B cell (primary cell): ENCODE data around the gene SATL1. TPM values are rescaled to one million over a fixed set of nuclear protein-coding genes. Genes with fewer than 3 reads are reported as not detected.

Experiments
- ATAC-seq: fragments of 200-7000 bp; cut with Tn5 transposase; one replicate; pipeline ENCODE4 v1.10.0; 2021; ENCODE audit warnings: low read depth, mild to moderate bottlenecking, moderate number of reproducible peaks, moderate library complexity
- CTCF ChIA-PET: fragments of 350-600 bp; sonication (Branson Sonifier 250); formaldehyde crosslinking; loops from one replicate; lab custom pipeline; 2021; ENCODE audit warnings: antibody characterized with exemption, inconsistent platforms; lab: Charles Lee
- POLR2A ChIA-PET: fragments of 350-600 bp; sonication (Branson Sonifier 250); formaldehyde crosslinking; loops from one replicate; lab custom pipeline; 2021; ENCODE audit warnings: antibody characterized with exemption; lab: Charles Lee
- DNase-seq: peaks from one replicate; pipeline ENCODE4 v3.0.0; 2013
- H2AFZ ChIP-seq: 2 replicates; pipeline ENCODE4 v1.6.1; 2012; ENCODE audit warnings: mild to moderate bottlenecking, low read depth, low read length; ENCODE audit not compliant: insufficient read depth, poor library complexity, severe bottlenecking
- H3K27ac ChIP-seq, 2 donors: 1 replicate in 1 of 2; 2 replicates in 1 of 2; pipeline ENCODE4 v1.5.1; 2012 to 2013; ENCODE audit warnings: low read length in 2 of 2, mild to moderate bottlenecking in 2 of 2, moderate library complexity in 1 of 2
- H3K27me3 ChIP-seq, 4 experiments: fragments of 200-600 bp in 1 of 4; sonication (generic) in 1 of 4; replicated peaks in 1 of 4; 1 replicate in 2 of 4; 2 replicates in 2 of 4; pipeline versions ENCODE4 v1.6.1 to v1.7.0; 2013 to 2016; ENCODE audit warnings: low read length in 3 of 4, mild to moderate bottlenecking in 2 of 4, mixed read lengths in 1 of 4, moderate library complexity in 1 of 4; ENCODE audit not compliant: insufficient read depth in 4 of 4, control insufficient read depth in 3 of 4; ENCODE audit errors: control extremely low read depth in 1 of 4
- H3K36me3 ChIP-seq, 2 experiments: replicated peaks in 1 of 2; 1 replicate in 1 of 2; 2 replicates in 1 of 2; pipeline versions ENCODE4 v1.6.1 to v1.7.1; 2013; ENCODE audit warnings: low read length in 1 of 2; ENCODE audit not compliant: insufficient read depth in 2 of 2, control insufficient read depth in 1 of 2; ENCODE audit errors: control extremely low read depth in 1 of 2, extremely low read depth in 1 of 2
- H3K4me1 ChIP-seq, 2 donors: fragments of 200-600 bp in 1 of 2; sonication (generic) in 1 of 2; 1 replicate in 1 of 2; 2 replicates in 1 of 2; pipeline versions ENCODE4 v1.5.1 to v1.6.1; 2013 to 2017; ENCODE audit warnings: low read length in 2 of 2; ENCODE audit not compliant: control insufficient read depth in 2 of 2, insufficient read depth in 2 of 2
- H3K4me2 ChIP-seq: replicated peaks from 2 replicates; pipeline ENCODE3; 2012; ENCODE audit warnings: mild to moderate bottlenecking, low read depth, low read length; ENCODE audit not compliant: poor library complexity, severe bottlenecking
- H3K4me3 ChIP-seq, 5 experiments: fragments of 200-600 bp in 1 of 5; sonication (generic) in 1 of 5; 1 replicate in 3 of 5; 2 replicates in 2 of 5; pipeline versions ENCODE4 v1.5.1 to v1.7.0; 2011 to 2016; ENCODE audit warnings: low read length in 4 of 5, mild to moderate bottlenecking in 4 of 5, low read depth in 2 of 5, control low read depth in 1 of 5, moderate library complexity in 1 of 5; ENCODE audit not compliant: insufficient read depth in 1 of 5; ENCODE audit errors: control extremely low read depth in 1 of 5, extremely low read depth in 1 of 5
- H3K79me2 ChIP-seq: fragments of 200-600 bp; sonication (generic); one replicate; pipeline ENCODE4 v1.6.0; 2016; ENCODE audit warnings: low read length; ENCODE audit not compliant: control insufficient read depth, insufficient read depth
- H3K9ac ChIP-seq: fragments of 200-600 bp; sonication (generic); 2 replicates; pipeline ENCODE4 v1.6.1; 2017; ENCODE audit warnings: mild to moderate bottlenecking, low read length, moderate library complexity
- H3K9me3 ChIP-seq, 3 donors: one replicate each; pipeline versions ENCODE4 v1.6.1 to v1.7.1; 2013; ENCODE audit warnings: low read length in 2 of 3; ENCODE audit not compliant: control insufficient read depth in 2 of 3, insufficient read depth in 1 of 3; ENCODE audit errors: control extremely low read depth in 1 of 3
- H4K20me1 ChIP-seq: 2 replicates; pipeline ENCODE4 v1.6.0; 2012; ENCODE audit warnings: mild to moderate bottlenecking, low read length; ENCODE audit not compliant: insufficient read depth, control insufficient read depth, poor library complexity, severe bottlenecking
- H3K27ac Mint-ChIP-seq: one replicate; pipeline ENCODE4 v1.8.0; 2021; ENCODE audit warnings: mixed read lengths
- H3K27me3 Mint-ChIP-seq: one replicate; pipeline ENCODE4 v1.8.0; 2021; ENCODE audit warnings: mixed read lengths
- H3K4me1 Mint-ChIP-seq: one replicate; pipeline ENCODE4 v1.8.0; 2021; ENCODE audit warnings: mixed read lengths
- H3K4me3 Mint-ChIP-seq: one replicate; pipeline ENCODE4 v1.8.0; 2021; ENCODE audit warnings: mixed read lengths
- H3K9me3 Mint-ChIP-seq: one replicate; pipeline ENCODE4 v1.8.0; 2022; ENCODE audit warnings: mixed read lengths; ENCODE audit not compliant: insufficient read depth
- EZH2 ChIP-seq: IDR thresholded peaks from 2 replicates; pipeline ENCODE4 v1.6.1; 2012; ENCODE audit warnings: borderline replicate concordance, low read depth, mild to moderate bottlenecking, moderate library complexity, low read length; ENCODE audit not compliant: insufficient read depth, poor library complexity, severe bottlenecking
- WGBS: methylation state at CpG from one replicate; pipeline ENCODE4 v1.1.5; 2013; ENCODE audit warnings: missing lambda C conversion rate; ENCODE audit not compliant: insufficient coverage; 5-methylcytosine and 5-hydroxymethylcytosine counted together
- intact Hi-C: fragments of 100-400 bp; cut with micrococcal nuclease; formaldehyde crosslinking; loops from one replicate; pipeline ENCODE4 v1.10.0; 2022
- polyA plus RNA-seq: library from polyadenylated mRNA; depleted of rRNA; stranded (reverse); fragments of >200 nt; gene quantifications from 2 replicates; pipeline ENCODE4 v1.2.3, GENCODE V29; 2012
- total RNA-seq, 2 donors: library from RNA; stranded (reverse); fragments of 120-200 nt in 1 of 2; gene quantifications; 1 replicate in 1 of 2; 2 replicates in 1 of 2; pipeline versions ENCODE4 v1.2.3 to v1.2.4, GENCODE V29; 2013 to 2022
- TF ChIP-seq, protein P1 (sequence below): fragments of 200-600 bp; IDR thresholded peaks from one replicate; pipeline ENCODE4 v1.8.0; 2022; ENCODE audit warnings: antibody characterized with exemption, mild to moderate bottlenecking

SATL1 gene
- total and polyA plus RNA-seq, 2 donors (not counting 1 experiment from before 2014, with no cell fraction given): 0.04 TPM; not detected in 1

GRCh38 chrX:85203461-85203970 is 40.1 kb downstream of the SATL1 start:
- Histone ChIP-seq H3K27ac (no peak overlapping the region), H3K4me2 (no peak overlapping the region), H3K36me3 (no peaks in the 10 kb centered on the region), H3K4me3 (no peak overlapping the region), H3K9me3 (no peaks in the 10 kb centered on the region), H3K27me3 (no peaks in the 10 kb centered on the region), H3K9ac (no peak overlapping the region), H3K4me1 (no peaks in the 10 kb centered on the region), H3K79me2 (no peaks in the 10 kb centered on the region), H4K20me1 (no peaks in the 10 kb centered on the region), H2AFZ (no peak overlapping the region)
- intact Hi-C loops: no loop called here
- DNase-seq: no peak
- TF ChIP-seq, protein P1, sequence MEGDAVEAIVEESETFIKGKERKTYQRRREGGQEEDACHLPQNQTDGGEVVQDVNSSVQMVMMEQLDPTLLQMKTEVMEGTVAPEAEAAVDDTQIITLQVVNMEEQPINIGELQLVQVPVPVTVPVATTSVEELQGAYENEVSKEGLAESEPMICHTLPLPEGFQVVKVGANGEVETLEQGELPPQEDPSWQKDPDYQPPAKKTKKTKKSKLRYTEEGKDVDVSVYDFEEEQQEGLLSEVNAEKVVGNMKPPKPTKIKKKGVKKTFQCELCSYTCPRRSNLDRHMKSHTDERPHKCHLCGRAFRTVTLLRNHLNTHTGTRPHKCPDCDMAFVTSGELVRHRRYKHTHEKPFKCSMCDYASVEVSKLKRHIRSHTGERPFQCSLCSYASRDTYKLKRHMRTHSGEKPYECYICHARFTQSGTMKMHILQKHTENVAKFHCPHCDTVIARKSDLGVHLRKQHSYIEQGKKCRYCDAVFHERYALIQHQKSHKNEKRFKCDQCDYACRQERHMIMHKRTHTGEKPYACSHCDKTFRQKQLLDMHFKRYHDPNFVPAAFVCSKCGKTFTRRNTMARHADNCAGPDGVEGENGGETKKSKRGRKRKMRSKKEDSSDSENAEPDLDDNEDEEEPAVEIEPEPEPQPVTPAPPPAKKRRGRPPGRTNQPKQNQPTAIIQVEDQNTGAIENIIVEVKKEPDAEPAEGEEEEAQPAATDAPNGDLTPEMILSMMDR: no peak
- TF ChIP-seq EZH2: no peak
- CTCF ChIA-PET: no interaction called here
- POLR2A ChIA-PET: no interaction called here
- no peaks in the 10 kb centered on the region for H3K4me1 Mint-ChIP-seq
- no peaks in the 10 kb centered on the region for H3K9me3 Mint-ChIP-seq
- H3K4me3 Mint-ChIP-seq: no peak overlapping the region
- no peak overlapping the region for H3K27ac Mint-ChIP-seq
- H3K27me3 Mint-ChIP-seq: no peaks in the 10 kb centered on the region
- no peak for ATAC-seq
- WGBS: 100% methylated on average over 3 of the region's 8 CpGs

GRCh38 chrX:85196319-85196718 is 47.3 kb downstream of the SATL1 start:
- peak; percentile 3 for DNase-seq
- H3K9me3 ChIP-seq: no peaks in the 10 kb centered on the region
- ATAC-seq: no peak
- no peak overlapping the region for H3K4me2 ChIP-seq
- H3K79me2 ChIP-seq: no peaks in the 10 kb centered on the region
- H2AFZ ChIP-seq: no peak overlapping the region
- H3K27me3 ChIP-seq: no peaks in the 10 kb centered on the region
- Mint-ChIP-seq H3K27ac (no peak overlapping the region), H3K27me3 (no peaks in the 10 kb centered on the region), H3K4me1 (peaks cover 3% of the 10 kb centered on the region), H3K9me3 (no peaks in the 10 kb centered on the region), H3K4me3 (no peak overlapping the region)
- no peak overlapping the region for H3K9ac ChIP-seq
- intact Hi-C loops: no loop called here
- no CpG with 5 or more reads among the region's 1 CpG for WGBS
- ChIA-PET CTCF (no interaction called here), POLR2A (no interaction called here)
- TF ChIP-seq EZH2: no peak
- TF ChIP-seq, protein P1: no peak
- no peaks in the 10 kb centered on the region for H4K20me1 ChIP-seq
- H3K4me3 ChIP-seq: no peak overlapping the region
- no peaks in the 10 kb centered on the region for H3K4me1 ChIP-seq
- no peaks in the 10 kb centered on the region for H3K36me3 ChIP-seq
- H3K27ac ChIP-seq: no peak overlapping the region
